DMS53 treated with DMSO at 0.1 percent for 48 hours (cell line): ENCODE results near the gene BBLN.

Source experiments
- DNase-seq: peaks from one replicate; lab custom pipeline; 2025; ENCODE audit not compliant: unreplicated experiment; lab: John Stamatoyannopoulos, UW

Gene BBLN

DNA sequence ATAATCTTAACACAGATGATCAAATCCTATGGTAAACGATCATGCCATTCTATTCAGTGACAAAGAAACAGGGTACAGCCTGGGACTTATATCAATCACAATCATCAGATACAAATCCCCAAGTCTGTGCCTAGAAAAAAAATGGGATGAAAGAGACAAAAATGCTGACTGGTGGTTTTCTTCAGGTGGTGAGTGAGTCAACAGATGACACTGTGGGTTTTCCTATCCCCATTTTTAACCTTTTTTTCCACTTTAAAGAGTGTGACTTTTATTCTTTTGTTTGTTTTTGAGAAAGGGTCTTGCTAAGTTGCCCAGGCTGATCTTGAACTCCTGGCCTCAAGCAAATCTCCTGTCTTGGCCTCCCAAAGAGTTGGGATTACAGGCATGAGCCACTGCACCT, 28.1 kb downstream of the BBLN start:
- DNase-seq, result no peak

DNA sequence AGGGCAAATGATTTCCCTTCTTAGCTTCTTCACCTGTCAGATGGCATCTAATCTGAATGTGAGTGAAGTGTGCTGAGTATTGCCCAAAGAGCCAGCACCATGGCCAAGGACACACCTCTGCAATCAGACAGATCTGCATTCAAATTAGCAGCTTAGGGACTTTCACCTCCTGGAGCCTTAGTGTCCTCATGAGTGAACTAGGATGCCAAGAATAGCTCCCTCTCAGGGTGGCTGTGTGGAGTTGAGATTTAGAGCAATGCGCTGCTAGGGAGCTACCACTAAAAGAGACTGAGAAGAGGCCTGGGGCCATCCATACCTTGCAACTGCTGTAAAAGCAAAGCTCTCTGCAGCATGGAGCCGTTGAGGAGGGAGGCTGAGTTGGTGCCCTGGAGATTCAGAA, 29.9 kb downstream of the BBLN start:
- no peak for DNase-seq

DNA sequence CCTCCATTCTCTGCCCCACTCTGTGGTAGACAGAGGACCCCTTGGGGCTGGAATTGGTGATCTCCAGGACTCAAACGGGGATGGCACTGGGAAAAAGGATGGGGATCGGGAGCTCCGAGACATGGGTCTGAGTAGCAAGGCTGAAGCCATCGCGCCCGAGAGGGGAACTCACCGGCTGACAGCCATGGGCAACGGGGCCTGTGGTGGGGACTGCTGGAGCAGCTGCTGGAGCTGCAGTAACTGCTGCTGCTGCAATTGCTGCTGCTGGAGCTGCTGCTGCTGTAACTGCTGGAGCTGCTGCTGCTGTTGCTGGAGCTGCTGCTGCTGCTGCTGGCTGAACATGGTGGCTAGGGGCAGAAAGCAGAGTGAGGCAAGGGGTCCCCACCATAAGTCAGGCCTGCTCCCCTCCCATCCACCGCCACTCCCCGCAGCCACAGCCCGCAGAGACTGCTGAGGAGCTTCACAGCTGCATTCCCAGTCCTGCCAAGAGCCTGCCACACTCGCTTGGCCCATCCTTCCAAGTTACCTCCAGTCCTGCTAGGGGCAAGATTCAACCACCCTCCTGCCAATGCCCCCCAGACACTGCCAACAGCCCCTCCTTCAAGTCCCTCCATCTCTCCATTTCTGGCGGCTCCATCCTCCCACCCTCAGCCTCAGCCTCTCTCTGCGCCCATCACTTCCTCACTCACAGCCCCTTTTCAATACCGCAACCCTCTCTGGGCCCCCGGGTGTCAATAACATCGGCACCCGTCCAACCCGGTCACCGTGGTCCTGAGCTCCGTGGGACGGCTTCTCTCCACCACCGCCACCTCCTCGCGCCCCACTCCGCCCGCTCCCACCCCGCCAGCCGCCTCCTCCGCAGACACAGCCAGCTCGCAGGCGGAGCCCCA, 30.7 kb downstream of the BBLN start:
- DNase-seq, result no peak

DNA sequence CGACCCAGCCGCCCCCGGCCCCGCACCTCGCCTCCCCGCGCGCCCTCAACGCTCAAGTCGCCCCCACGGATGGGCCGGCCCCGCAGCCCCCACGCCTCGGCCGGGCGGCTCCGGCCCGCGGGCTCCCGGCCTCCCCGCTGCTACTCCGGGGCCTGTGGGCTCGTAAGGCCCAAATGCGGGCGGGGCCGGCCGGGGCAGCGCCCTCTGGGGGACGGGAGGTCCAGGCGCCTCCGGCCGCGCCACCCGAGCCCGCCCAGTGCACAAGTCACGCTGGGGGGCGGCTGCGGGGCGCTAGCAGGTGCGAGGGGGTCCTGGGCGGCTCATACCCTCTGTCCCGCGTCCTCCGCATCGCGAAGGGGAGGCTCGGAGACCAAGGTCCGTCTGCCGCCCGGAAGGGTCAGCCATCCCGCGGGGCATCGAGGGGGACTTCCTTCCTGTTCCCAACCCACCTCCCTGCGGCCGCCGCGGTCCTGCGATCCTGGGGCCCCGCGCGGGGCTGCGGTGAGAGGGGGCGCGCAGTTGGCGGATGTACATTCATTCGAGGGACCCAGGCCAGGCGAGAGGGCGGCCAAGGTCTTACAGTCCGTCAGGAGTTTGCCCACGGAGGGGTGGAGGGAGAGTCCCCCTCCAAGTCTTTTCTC, 31.5 kb downstream of the BBLN start, which contains the start of gene CIZ1:
CIZ1 (minus strand) TSS at position 167 of the 641 bp plus-strand sequence. CDS start 715 bp downstream, outside the sequence.
- peak; percentile 14 for DNase-seq

DNA sequence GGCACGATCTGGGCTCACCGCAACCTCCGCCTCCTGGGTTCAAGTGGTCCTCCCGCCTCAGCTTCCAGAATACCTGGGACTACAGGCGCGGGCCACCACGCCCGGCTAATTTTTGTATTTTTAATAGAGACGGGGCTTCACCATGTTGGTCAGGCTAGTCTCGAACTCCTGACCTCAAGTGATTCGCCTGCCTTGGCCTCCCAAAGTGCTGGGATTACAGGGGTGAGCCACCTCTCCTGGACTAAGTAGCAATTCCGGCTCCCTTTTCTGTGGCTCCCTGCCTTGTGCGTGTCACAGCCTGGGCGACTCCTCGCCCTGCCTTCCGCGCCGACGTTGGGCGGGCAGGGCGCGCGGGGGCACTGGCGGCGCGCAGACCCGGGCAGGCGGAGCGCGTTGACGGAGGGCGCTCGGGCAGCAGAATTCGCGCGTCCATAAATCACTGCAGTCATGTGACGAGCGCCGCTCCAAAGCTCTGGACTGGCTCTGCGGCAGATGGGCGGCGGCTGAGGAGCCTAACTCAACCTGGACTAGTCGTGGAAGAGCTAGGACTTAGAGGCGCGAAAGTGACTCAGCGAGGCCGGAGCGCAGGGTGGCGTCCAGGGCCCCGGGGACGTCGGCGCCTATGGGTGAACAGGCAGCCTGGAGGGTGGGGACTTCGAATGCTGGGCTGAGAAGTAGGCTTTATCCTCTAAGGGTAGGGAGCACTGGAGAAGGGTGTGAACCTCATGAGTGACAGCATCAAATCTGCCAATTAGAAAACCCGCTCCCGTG, 32.7 kb downstream of the BBLN start:
- DNase-seq, result no peak

DNA sequence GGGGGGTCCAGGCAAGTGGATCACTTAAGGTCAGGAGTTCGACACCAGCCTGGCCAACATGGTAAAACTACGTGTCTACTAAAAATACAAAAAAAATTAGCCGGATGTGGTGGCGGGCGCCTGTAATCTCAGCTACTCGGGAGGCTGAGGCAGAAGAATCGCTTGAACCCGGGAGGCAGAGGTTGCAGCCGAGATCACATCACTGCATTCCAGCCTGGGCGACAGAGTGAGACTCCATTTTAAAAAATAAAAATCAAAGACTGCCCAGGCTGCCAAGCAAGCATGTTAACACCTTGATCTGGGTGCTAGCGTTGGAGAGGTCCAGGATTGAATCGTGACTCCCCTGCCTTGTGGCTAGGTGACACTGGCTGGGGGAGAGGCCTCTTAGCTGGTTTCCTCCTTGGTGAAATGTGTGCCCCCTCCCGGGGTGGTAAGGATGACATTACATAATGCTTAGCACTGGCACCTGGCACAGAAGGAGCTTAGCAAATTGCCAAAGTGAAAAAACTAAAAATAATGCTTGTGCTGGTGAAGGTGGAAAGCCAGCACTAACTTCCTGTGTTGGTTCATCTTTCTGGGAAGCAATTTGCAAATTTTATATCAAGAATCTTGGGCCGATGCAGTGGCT, 33.5 kb downstream of the BBLN start:
- DNase-seq, result no peak

DNA sequence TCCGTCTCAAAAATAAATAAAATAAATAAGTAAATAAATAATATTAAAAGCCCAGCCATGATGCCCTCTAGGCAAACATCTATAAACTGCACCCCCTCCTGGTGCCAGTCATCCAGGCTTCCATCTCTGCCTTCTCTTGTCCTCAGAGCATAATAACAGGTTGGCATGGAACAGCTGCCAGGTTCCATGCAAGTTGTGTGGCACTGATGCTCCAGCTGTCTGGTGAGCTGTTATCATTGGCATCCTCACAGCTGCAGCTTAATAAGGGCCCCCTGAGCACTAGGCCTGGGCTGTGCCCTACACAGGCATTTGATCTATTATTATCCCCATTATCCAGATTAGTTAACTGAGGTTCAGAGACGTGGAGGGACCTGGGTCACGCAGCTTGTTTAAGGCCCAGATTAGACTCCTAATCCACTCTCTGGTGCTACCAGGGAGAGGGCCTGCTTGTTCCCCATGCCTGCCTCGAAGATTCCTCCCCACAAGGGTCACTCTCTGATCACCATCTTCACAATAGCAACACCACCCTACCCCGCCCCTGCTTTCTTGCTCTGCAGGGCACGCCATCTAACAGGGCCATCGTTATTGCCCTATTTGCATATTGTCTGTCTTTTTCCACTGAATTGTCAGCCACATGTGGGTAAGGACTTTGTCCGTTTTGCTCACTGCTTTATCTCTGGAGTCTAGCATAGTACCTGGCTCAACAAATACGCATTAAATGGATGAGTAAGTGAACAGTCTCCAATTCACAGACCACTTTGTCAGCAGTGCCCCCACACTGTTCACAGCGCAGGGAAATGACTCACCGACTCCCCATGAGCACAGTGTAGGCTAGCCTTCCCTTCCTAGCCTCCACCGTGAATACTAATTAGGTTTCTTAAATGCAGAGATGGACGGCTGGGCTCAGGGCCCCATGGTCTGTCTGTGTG, 41.6 kb downstream of the BBLN start:
- DNase-seq, result no peak

DNA sequence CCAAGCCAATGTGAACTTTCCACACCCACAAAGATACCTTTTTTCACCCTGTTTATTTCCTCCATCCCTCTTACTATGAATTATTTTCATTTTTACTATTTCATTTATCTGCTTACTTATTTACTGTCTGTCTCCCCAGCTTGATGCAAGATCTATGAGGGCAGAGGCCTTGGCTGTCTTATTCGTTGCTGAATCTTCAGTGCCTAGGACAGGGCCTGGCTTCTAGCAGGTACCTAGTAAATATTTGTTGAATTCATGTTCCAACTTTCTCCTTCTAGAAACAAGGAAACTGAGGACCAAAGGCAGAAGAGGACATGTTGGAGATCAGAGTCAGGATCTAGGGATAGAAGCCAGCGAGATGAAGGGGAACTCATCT, 42.6 kb downstream of the BBLN start:
- DNase-seq, result no peak

DNA sequence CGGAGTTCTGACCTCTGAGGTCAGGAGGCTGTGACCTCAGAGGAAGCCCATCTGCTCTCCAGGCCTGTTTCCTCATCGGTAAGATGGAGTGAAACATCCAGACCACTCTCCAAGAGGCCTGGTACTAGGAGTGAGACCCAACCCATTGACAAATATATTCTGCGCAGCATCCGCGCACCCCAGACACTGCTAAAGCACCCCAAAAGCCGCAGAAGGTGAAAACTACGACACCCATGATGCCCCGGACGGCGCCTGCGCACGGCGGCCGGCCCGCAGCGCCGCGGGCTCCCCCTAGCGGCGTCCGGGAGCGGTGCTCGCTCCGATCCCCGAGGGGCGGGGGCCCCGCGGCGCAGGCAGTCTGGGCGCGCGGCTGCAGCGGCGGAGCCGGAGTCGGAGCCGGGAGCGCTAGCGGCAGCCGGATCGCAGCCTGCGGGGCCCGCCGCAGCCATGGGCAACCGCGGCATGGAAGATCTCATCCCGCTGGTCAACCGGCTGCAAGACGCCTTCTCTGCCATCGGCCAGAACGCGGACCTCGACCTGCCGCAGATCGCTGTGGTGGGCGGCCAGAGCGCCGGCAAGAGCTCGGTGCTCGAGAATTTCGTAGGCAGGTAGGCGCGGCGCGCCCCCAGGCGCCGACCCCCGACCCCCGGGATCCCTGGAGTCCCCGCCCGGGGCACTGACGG, 43.1 kb downstream of the BBLN start, which contains the start of gene DNM1:
DNM1 (plus strand) TSS at position 356 of the 683 bp plus-strand sequence; CDS start at position 448, 92 bp downstream.
- DNase-seq, result peak; percentile 42

DNA sequence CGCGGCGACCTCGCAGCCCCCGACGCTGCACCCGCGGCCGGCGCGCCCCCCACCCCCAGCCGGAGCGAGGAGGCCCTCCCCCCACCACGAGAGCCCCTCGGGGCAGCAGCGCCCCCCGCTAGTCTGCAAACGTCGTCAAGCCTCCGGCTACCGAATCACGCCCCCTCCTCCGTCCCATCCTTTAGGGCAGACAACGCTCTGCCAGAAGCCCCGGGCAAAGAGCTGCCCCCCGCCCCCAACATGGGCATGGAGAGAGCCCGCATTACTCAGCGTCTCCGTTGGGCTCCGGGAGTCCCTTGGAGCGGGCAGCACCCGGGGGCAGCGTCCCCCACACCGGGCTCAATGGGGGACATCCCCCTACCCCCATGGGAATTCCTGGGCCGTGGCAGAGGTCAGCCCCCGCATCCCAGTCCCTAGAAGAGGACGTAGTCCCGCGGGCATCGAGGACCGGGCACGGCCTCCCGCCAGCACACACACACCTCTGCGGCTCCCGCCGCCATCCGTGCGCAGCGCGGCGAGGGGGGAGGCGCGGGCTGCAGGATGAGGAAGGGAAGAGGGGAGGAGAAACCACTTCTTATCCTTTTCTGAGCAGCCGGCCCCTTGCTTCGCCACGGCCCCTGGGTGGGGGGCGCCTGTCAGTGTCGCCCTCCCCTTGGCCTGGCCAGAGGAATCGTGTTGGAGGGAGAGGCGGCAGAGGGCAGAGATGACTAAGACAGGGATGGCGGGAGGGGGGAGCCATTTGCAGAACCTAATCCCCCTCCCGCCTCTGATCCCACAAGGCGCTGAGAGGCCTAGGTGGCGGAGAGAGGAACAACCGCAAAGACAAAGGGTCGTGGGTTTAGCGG, 43.9 kb downstream of the BBLN start:
- peak; percentile 28 for DNase-seq

DNA sequence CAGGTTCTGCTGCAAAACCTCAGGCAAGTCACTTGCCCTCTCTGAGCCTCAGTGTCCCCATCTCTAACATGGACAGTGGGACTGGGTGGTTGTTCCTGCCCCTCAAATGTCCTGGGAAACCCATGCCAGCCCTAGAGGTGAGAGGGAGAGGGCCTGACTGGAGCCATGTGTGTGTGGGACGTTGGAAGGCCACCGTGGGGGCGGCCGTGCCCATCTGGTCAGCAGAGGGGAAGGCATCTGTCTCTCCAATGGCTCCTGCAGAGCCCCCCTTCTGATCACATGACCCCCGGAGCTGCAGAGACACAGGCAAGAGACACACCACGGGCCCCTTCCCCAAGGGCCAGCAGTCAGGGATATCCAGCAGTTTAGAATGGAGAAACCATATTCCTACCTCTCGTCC, 44.8 kb downstream of the BBLN start:
- no peak for DNase-seq

DNA sequence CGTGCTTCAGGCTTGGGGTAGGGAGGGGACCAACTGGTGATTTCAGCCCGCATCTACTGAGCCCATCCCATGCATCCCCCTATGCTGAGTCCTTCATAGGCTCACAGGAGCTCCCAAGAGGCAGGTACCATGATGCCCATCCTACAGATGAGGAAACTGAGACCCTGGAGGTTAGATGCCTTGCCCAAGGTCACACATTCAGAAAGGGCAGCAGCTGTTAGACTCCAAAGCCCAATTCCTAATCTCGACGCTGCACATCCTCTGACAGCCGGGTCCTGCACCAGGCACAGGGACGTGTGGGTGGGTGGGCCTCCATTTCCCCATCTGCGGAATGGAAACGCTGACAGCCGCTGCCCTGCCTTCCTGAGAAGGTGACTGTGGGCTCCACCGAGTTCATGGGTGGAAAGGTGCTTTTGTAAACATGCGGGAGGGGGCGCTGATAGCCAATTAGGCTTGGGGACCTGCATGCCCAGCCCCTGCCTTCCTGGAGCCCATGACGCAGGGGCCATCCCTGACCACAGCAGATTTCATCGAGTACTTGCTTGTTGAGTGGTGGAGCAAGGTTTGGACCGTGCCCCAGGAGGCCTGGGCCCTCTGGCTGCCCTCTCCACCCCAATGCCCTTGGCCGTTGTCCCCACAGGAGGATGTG, 45.4 kb downstream of the BBLN start:
- no peak for DNase-seq

DNA sequence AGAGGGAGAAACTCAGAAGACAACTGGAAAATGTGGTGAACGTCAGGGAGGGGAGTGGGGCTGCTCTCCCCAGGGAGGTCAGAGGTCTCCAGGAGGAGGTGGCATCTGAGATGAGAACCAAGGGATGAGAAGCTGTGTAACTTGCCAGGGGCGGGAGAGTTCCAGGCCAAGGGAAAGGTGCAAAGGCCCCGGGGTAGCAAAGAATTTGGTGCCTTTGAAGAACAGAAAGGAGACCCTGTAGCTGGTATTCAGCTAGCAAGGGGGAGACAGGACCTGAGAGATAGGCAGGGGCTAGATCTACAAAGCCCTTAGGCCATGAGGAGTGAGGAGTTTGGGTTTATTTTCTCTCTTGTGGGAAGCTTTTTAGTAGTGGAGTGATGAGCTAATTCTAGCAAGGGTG, 46.4 kb downstream of the BBLN start:
- no peak for DNase-seq

DNA sequence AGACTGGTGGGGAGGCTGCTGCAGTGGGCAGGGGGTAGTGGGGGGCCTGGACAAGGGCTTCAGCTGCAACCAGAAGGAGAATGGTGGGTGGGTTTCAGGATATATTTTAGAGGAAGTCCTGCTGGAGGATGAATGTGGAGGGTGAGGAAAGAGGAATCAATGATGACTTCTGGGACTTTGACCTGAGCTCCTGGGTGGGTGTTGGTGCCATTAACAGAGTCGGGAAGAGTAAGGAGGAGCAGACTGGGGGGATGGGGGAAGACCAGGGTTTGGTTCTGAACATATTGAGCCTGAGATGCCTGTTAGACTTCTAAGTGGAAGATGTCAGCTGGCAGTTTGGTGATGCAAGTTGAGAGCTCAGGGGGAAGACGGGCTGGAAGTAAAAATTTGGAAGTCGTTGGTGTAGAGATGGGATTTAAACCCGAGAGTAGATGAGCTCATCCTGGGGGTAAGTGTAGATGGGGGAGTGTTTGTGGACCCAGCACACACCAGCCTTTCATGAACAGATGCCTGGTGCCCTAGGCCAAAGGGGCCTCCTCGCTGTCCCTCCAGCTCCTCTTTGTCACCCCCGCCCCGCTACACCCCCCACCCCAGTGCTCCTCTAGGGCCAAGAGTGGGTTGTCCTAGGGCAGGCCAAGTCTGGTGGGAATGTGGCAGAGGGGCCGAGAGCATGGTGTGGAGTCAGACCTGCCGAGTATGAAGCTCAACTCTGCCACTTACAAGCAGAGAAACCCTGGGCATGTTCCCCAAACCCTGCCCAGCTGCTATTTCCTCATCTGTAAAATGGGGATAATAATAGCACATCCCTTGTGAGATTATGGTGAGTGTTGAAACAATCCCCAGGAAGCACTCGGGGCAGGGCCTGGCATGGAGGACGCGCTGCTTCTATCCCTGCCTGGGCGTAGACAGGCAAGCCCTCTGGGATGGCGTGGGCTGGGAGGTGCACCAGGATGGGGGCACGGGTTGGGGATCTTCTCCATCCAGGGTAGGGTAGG, 47.1 kb downstream of the BBLN start:
- no peak for DNase-seq

DNA sequence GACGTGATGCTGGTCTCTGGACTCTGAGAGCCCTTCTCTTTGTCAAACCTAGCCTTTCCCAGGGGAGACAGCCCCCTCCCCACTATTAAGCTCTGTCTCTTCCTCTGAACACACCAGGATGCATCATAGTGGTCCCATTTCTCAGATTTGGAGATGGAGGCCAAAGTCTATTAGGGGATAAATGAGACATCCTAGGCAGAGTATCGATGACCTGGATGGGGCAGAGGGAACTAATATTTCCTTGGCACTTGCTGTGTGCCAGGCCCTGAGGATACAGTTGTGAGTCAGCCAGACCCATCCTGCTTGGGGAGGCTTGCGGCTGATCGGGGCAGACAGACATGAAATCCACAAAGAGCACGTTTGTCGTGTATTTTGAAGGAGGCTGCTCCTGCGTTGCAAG, 48.3 kb downstream of the BBLN start:
- no peak for DNase-seq

DNA sequence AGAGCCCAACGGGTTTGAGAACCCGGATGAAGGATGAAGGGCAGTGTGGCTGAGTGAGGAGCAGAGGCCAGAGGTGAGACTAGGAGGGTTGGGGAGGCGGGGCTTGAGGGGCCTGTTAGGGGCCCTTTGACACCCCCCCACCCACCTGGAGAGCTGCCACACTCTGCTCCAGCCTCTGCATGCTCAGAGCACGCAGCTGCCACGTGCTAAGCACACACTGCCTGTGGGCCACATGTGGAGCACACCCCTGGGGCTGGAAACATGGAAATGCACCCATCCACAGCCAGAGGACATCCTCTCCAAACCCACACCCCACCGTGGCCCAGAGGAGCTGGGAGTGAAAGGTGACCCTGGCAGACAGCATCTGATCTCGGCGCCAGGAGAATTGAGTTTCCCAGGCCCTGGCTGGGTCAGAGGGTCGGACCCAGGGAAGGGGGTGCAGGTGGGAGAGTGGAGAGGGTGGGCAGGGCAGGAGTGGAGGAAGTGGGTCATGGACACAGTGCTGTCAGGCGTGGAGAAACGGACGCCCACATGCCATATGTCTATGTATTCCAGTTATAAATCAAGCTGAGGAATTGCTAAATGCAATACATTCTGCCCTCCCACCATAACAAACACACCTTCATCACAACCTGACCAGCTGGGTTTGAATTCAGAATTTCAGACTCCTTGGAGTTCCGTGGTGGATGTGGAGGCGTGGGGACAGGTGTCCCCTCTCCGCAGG, 49.0 kb downstream of the BBLN start:
- DNase-seq, result no peak
